Endometrial microvascular endothelial cells (primary cell): ENCODE measurements around the gene AKAP9. TPM values are rescaled to one million over a fixed set of nuclear protein-coding genes. Genes with fewer than 3 reads are reported as not detected.
"Not testable (repeated sequence)": the region's sequence is repeated elsewhere in the genome, so short reads cannot be mapped to it uniquely, and the experiment has no call there.

Experiments used
- in situ Hi-C: cut with HindIII; loops from 2 replicates; pipeline ENCODE4 v1.10.0; 2017; ENCODE audit warnings: low sequenced_read_pairs, low pct_unique_long_range_greater_than_20kb; ENCODE audit errors: inconsistent ontology term
- total RNA-seq: library from RNA; depleted of rRNA; stranded (reverse); fragments of >200 nt; gene quantifications from one replicate; pipeline ENCODE4 v1.2.3, GENCODE V29; 2015; ENCODE audit errors: inconsistent ontology term

Gene AKAP9
- total RNA-seq = 12.3 TPM

DNA sequence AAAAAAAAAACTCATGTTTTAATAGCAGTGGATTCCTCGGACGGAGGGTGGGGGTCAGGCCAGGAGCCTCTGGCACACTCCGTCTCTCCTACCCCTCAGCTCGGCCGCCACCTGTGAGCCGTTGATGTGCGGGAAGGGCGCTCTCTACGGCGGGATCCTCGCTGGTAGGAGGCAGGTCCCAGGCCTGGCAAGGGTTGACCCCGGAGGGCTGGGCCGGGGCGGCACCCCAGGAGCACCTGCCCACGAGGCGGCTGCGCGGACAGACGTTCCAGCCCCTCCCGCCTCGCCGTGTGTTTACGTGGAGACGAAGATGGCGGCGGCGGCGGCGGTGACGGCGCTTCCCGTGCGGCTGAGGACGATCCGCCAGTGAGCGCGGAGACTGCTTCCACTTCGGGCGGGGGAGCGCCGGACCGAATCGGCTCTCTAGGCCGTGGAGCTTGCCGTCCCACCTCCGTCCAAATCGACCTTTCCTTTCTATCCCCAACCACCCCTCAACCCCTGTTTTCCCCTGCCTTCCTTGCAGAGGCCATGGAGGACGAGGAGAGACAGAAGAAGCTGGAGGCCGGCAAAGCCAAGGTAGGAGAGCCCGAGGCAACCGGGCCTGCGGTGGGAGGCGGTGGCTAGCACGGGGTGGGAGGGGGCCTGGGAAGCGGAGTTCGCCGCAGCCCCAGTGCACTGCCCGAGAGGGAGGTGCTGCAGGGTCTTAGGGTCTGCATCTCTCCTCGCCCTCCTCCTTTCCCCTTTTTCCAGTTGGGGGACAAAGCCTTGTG lies at the start of gene AKAP9:
Gene AKAP9 (plus strand): TSS at position 291 of the 770 bp plus-strand sequence. CDS start 238 bp downstream, at position 529.
- in situ Hi-C loops = no loop called here

- in situ Hi-C loops = no loop called here
These were observed 48.5 kb upstream of the AKAP9 start for GRCh38 chr7:91892099-91892705.

- in situ Hi-C loops = no loop called here
These were observed 47.8 kb upstream of the AKAP9 start for GRCh38 chr7:91892821-91893340.

- in situ Hi-C loops = not testable (repeated sequence)
These were observed 47.0 kb upstream of the AKAP9 start for GRCh38 chr7:91893699-91894098.

- in situ Hi-C loops = no loop called here
These were observed 45.7 kb upstream of the AKAP9 start for GRCh38 chr7:91894781-91895480.

DNA sequence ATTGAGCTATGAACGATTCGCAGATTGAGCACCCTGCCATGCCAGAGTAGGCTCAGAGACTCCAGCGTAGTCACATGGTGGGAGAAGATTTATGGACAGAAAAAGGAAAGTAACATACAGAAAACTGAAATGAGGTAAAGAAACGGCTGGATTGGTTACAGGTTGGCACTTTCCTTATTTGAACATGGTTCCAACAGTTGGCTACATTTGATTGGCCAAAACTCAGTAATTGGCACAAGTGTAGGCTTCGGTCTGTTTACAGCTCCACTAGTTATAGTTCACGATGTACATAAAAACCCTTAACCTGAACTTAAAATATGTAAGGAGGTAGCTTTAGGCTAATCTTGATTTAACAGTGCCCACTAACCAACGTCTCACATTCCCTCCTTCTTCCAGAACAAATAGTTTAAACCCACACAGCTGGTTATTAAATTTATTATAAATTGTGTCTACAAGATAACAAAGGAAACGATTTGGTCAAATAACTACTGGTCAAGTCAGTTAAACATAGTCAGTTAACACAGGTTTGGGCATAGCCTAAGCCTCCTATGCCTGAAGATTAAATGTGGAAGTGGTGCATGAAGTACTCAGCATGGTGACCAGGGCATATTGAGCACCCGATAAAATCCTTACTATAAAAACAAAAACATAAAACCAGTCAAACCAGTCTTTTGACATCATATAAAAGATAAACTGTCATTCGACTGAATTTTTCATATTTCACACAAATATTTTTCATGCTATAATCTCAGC lies 42.2 kb upstream of the AKAP9 start:
- in situ Hi-C loops = no loop called here

DNA sequence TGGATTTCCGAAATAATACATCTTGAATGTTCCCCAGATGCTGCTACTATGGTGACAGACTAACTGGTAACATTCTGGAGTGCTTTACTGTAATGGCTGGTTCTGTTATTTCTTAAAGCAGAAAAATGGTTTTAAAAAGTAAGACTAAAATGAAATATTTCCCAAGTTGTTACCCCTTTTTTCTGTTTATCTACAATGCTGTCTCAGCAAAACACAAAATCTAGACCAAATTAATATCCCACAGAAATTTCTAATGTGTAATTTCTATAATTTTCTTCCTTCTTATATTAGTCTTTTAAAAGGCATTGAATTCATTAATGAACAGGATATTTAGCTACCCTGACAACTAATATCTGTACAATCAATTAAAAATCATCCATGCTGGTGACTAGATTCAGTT lies 41.1 kb upstream of the AKAP9 start:
- in situ Hi-C loops = no loop called here

GRCh38 chr7:91910171-91910570 lies 30.5 kb upstream of the AKAP9 start:
- in situ Hi-C loops = no loop called here

- in situ Hi-C loops = no loop called here
These were observed 29.5 kb upstream of the AKAP9 start for GRCh38 chr7:91911121-91911520.

DNA sequence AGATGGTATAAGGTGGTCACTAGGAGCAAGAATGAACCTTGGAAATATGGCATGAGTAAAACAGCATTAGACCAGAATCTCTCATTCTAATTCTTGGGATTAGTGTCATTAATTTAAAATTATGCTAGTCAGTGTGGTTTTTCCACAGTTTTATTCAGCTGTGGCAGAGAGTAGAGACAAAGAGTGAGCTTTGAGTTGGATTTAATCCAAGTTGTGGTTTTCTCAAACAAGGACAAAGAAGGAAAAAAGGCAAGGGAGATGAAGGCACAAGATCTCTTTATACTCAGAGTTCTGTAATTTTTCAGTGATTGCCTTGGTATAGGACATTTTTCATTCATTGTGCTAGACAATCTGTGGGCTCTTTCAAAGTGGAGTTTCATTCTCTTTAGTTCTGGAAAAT lies 28.2 kb upstream of the AKAP9 start:
- in situ Hi-C loops = no loop called here

DNA sequence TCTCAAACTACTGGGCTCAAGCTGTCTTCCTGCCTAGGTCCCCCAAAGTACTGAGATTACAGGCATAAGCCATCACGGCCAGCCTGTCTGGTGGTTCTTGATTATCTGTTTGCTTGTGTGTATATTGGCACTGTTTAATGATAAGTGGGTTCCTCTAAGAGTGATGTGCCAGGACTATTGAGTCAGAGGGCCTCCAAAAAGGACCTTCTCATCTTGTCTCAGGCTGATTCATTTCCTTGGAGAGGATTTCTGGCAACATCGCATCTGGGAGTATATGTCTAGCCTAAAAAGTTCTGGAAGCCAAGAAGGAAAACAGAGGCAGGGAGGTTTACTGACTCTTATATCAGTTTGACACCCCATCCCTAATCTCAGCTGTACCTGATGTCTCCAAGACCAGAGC lies 27.1 kb upstream of the AKAP9 start:
- in situ Hi-C loops = no loop called here

DNA sequence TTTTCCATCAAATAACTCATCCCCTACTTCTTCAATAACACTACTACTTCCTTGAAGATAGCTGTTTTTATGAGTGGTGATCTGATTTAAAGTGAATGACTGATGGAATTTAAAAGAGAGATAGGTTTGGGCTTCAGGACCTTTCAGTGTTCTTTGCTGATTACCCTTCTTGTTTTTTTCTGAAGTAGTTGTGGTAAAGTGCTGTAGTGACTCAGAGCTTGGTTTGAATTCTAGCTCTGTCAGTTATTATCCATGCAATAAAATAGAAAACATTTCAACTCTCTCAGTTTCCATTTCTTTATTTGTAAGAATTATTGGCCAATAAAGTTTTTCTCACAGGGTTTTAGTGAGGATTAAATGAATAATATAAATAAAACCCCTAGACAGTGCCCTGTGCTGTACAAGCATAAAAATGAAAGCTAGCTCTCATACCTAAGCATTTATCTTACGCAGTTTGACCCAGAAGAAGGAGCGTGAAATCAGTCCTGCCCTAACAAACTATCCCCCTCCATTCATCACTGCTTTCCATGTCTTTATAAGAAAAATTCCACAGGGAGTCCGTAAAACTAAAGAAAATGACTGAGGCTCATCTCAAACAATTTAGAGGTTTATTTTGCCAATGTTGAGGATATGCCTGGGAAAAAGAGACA lies 25.1 kb upstream of the AKAP9 start:
- in situ Hi-C loops = no loop called here

- in situ Hi-C loops = no loop called here
These were observed 24.6 kb upstream of the AKAP9 start for GRCh38 chr7:91916051-91916440.

- in situ Hi-C loops = no loop called here
These were observed 22.3 kb upstream of the AKAP9 start for GRCh38 chr7:91918356-91918755.

DNA sequence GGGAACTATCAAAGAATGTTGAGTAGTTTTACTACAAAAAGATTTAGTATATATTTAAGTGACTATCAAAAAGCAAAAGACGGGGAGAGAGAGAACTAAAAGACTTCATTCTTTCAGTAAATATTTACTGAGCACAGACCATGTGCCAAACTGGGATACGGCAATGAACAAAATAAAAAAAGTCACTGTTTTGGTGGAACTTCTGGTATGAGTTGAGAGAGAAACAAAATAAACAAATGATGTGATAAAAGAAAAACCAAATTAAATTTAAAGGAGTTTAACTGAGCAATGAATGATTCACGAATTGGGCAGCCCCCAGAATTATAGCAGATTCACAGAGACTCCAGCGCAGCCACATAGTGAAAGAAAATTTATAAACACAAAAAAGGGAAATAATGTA lies 17.8 kb upstream of the AKAP9 start:
- in situ Hi-C loops = no loop called here

DNA sequence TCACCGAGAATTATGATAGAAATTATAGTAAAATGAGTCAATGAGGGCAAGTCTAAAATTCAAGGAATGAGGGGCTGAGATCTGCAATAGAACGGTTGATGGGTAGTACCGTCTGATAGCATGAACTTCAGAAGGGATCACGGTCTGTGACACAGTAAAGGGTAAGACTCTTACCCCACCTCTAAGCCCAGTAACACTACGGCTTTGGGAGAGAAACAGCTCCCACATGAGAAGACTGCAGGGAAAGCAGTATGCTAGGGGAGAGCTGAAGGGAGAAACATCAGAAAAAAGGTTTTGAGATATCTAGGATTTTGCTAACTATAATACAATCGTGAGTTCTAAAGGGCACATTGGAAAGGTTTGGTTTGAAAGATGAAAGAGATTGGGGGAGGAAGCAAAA lies 12.8 kb upstream of the AKAP9 start:
- in situ Hi-C loops = no loop called here

GRCh38 chr7:91929463-91929862 lies 11.2 kb upstream of the AKAP9 start:
- in situ Hi-C loops = no loop called here

DNA sequence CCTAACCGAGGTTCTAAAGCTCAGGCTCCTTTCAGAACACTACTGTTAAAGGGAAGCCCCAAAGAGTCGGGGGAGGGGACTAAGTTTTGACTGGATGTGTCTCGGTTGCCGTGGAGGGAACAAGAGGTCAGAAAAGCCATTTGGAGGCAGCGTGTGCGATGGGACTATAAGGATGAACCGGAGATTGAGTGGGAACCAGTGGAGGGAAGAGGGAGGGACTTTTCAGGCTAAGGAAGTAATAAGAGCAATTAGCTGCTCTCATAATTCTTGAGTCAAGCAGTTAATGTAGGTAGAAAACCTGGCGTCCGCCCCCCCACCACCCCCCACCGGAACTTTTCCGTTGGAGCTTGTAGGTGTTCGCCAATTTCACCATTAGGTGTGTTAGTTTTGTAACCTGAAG lies 491 bp upstream of the AKAP9 start:
- in situ Hi-C loops = no loop called here

DNA sequence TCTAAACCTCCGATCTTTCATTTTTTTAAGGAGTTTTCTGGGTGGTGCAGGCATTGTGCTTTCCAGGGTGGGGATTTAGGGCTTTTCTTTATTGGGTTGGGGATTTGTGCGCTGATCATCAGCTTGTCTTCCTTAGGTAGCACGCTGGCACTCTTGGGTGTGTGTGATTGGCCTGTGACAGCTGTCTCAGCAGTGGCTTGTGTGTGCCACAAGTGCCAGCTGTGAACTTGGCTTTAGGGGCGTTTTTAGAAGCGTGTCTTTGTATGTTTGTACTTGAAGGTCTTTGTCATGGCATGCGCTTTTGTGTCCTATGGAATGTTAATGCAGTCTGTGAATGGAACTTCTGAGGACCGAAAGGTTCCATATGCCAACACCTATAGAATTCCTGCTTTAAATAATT lies 788 bp downstream of the AKAP9 start:
- in situ Hi-C loops = no loop called here
